Type B pancreatic cell (in vitro differentiated cells): ENCODE data around the gene WDR37. TPM values are rescaled to one million over a fixed set of nuclear protein-coding genes. Genes with fewer than 3 reads are reported as not detected.
A peak's percentile ranks its signal among the peaks of the same experiment; 100 is the strongest.

Experiments
- DNase-seq: peaks from one replicate; pipeline ENCODE4 v3.0.0; 2021; ENCODE audit warnings: mixed read lengths; ENCODE audit not compliant: unreplicated experiment; ENCODE audit errors: extremely low spot score
- H3K27ac Mint-ChIP-seq: 2 replicates; pipeline ENCODE4 v1.8.0; 2021; ENCODE audit warnings: mild to moderate bottlenecking, mixed read lengths
- H3K27me3 Mint-ChIP-seq: 2 replicates; pipeline ENCODE4 v1.8.0; 2021; ENCODE audit warnings: mixed read lengths
- H3K36me3 Mint-ChIP-seq: 2 replicates; pipeline ENCODE4 v1.8.0; 2021; ENCODE audit warnings: mixed read lengths
- H3K4me1 Mint-ChIP-seq: one replicate; pipeline ENCODE4 v1.8.0; 2021; ENCODE audit warnings: mixed read lengths; ENCODE audit not compliant: unreplicated experiment
- H3K4me3 Mint-ChIP-seq: 2 replicates; pipeline ENCODE4 v1.8.0; 2021; ENCODE audit warnings: mild to moderate bottlenecking, mixed read lengths
- H3K9me3 Mint-ChIP-seq: 2 replicates; pipeline ENCODE4 v1.8.0; 2021; ENCODE audit warnings: mixed read lengths
- CTCF ChIP-seq: fragments of 200-600 bp; sonication (generic); conservative IDR thresholded peaks from 2 replicates; pipeline ENCODE4 v1.5.0; 2021; ENCODE audit warnings: antibody characterized with exemption, mild to moderate bottlenecking
- total RNA-seq: library from RNA; stranded (reverse); gene quantifications from 2 replicates; pipeline ENCODE4 v1.2.1, GENCODE V29; 2021; ENCODE audit warnings: low replicate concordance

WDR37 gene
- total RNA-seq, 1 donor from 2014 or later = 16.2 TPM

- Mint-ChIP-seq H3K36me3 (no peaks in the 10 kb centered on the region), H3K27me3 (peaks cover 4% of the 10 kb centered on the region), H3K4me3 (no peak overlapping the region), H3K27ac (no peak overlapping the region), H3K4me1 (peaks cover 6% of the 10 kb centered on the region), H3K9me3 (peaks cover 9% of the 10 kb centered on the region)
- TF ChIP-seq CTCF = no peak
- no peak for DNase-seq
These were observed 85.5 kb downstream of the WDR37 start for GRCh38 chr10:1141701-1142100.

- Mint-ChIP-seq H3K36me3 (no peaks in the 10 kb centered on the region), H3K4me3 (no peak overlapping the region), H3K27ac (no peak overlapping the region), H3K4me1 (peaks cover 6% of the 10 kb centered on the region), H3K9me3 (peaks cover 9% of the 10 kb centered on the region), H3K27me3 (peaks cover 4% of the 10 kb centered on the region)
- TF ChIP-seq CTCF = peak; percentile 54
- DNase-seq = no peak
These were observed 86.4 kb downstream of the WDR37 start for GRCh38 chr10:1142596-1142995.

DNA sequence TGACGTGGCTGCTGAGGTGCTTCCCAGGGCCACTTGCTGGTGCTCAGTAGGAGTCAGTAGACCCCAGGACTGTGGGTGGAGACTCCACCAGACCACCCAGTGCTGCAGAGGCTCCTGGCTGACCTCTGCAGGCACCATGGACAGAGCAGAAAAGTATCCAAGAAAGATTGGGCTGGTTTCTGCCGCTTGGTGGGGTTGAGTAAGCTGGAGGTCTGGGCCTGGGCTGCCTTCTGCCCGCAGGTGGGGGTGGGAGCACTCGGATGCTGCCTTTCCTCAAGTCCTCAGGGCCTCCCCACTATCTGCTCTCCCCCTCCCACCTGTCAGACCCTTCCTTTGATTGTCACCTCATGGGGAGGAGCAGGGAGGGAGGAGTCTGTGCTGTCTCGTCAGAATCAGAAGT lies 91.6 kb downstream of the WDR37 start:
- Mint-ChIP-seq H3K27me3 (peaks cover 5% of the 10 kb centered on the region), H3K4me1 (peaks cover 10% of the 10 kb centered on the region), H3K4me3 (no peak overlapping the region), H3K36me3 (no peaks in the 10 kb centered on the region), H3K9me3 (no peaks in the 10 kb centered on the region), H3K27ac (no peak overlapping the region)
- TF ChIP-seq CTCF = no peak
- no peak for DNase-seq

DNA sequence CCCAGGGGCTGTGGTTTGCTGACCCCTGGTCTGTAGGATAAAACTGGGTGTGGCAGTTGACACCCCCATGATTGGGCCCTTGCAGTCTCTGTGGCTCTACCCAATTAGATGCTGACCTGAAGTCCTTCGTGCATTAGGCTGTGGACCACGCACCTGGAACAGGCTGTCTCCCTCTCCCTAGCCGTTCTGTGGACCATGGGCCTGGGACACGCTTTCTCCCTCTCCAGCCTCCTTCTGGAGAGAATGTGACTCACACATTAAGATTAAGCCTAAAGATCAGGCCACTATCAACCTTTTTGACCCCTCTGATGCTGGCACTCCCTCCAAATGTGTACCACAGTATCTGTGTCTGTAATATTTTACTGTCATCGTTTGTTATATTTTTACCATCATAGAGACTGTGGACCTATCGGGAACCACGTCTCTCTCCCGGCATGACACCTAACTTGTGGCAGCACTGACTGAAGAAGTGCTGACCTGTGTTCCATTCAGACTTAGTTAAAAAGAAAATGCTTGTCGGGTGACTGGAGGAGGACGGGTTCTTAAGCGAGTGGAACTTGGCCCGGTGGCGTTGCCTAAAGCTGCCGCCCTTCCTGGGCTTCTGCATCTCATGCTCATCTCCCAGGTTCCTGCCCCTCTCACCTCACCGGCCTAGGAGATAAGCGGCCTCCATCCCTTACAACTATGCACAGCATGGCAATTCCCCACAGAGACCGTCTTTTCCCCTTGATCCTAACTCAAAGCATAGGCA lies 92.8 kb downstream of the WDR37 start:
- no peaks in the 10 kb centered on the region for H3K9me3 Mint-ChIP-seq
- H3K27ac Mint-ChIP-seq = no peak overlapping the region
- DNase-seq = no peak
- H3K27me3 Mint-ChIP-seq = peaks cover 6% of the 10 kb centered on the region
- no peaks in the 10 kb centered on the region for H3K36me3 Mint-ChIP-seq
- H3K4me3 Mint-ChIP-seq = no peak overlapping the region
- no peak for TF ChIP-seq CTCF
- peaks cover 10% of the 10 kb centered on the region for H3K4me1 Mint-ChIP-seq

DNA sequence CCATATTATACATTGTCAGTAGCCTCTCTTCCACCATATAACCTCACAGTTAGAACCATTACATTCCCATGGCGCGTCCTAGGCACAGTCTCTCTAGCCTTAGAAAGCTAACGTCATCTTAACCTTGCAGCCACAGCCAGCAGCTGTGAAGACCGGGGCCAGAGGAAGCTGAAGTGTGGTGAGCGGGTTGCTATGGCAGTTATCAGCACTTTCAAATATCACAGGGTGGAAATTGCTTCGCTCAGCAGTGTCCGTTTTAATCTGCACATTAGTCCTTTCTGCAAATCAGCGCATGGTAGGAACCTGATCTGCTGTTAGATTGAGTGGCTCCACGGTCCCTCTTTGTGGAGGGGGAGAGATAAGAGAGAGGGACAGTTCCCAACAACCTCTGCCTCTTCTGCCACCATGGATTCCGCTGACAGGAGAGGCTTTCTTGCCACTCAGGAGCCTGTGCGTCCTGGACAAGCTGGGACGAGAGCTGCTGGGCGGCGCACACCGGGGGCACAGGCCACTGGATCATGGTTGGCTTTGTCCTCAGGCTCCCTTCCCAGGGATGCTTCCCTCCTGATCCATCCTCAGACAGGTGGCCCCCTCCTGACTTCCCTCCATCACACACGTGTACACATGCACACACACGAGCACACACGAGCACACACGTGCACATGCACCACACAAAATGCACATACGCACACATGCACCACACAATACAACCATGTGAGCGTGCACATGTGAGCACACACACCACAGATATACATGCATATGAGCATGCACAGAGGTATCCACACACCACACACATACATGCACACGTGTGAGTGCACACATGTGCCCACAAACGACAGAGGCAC lies 93.8 kb downstream of the WDR37 start:
- Mint-ChIP-seq H3K4me3 (no peak overlapping the region), H3K27me3 (peaks cover 8% of the 10 kb centered on the region), H3K27ac (no peak overlapping the region), H3K4me1 (peaks cover 10% of the 10 kb centered on the region), H3K9me3 (no peaks in the 10 kb centered on the region), H3K36me3 (no peaks in the 10 kb centered on the region)
- no peak for TF ChIP-seq CTCF
- peak; percentile 31 for DNase-seq
